ENCODE data around the gene F2RL2.

F2RL2 gene

GRCh38 chr5:76583163-76584047, 39.8 kb downstream of the F2RL2 start:
- DNase-seq = no peak

GRCh38 chr5:76582230-76583162, 40.7 kb downstream of the F2RL2 start:
- no peak for DNase-seq

- DNase-seq = no peak
Measured at GRCh38 chr5:76580981-76581380, 42.2 kb downstream of the F2RL2 start.

- no peak for DNase-seq
Measured at GRCh38 chr5:76579166-76579937, 43.9 kb downstream of the F2RL2 start.

- no peak for DNase-seq
Measured at GRCh38 chr5:76576996-76577395, 46.2 kb downstream of the F2RL2 start.

- DNase-seq = no peak
Measured at GRCh38 chr5:76576450-76576849, 46.8 kb downstream of the F2RL2 start.

- no peak for DNase-seq
Measured at GRCh38 chr5:76571559-76571958, 51.6 kb downstream of the F2RL2 start.

DNA sequence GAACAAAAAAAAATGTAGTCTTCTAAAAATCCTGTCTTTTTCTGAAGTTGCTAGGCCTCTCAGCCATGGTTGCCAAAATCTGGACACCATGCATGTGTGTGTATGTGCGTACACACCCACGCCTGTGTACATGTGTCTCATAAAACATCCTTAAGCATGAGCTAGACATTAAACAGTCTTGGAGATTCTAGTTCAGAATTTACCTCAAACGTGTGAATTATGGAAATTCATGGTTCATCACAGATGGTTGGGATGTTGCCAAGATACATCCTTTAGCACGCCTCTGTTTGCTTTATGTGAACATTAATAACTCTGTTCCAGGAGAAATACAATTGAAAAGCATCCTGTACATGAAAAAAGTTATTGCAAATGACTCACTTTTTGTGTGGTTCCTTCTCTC, 53.0 kb downstream of the F2RL2 start:
- DNase-seq = no peak

Measured in NCI-H1105 treated with DMSO at 0.1 percent for 48 hours (cell line).